HCT116 (cell line): ENCODE data around the gene ARHGAP21.

Experiments used
- CEBPB ChIP-seq: IDR thresholded peaks from 2 replicates; pipeline ENCODE4 v1.6.1; 2012; ENCODE audit warnings: low read depth
- CTCF ChIP-seq, 3 experiments: fragments of 200-600 bp in 1 of 3; sonication (generic) in 1 of 3; IDR thresholded peaks in 2 of 3; conservative IDR thresholded peaks in 1 of 3; 2 replicates each; pipeline ENCODE4 v1.5.1; 2012 to 2017; ENCODE audit warnings: low read depth in 2 of 3, low read length in 2 of 3, antibody characterized with exemption in 1 of 3, borderline replicate concordance in 1 of 3, control low read depth in 1 of 3, mild to moderate bottlenecking in 1 of 3, mixed read lengths in 1 of 3, mixed run types in 1 of 3, moderate library complexity in 1 of 3; ENCODE audit not compliant: insufficient read depth in 1 of 3
- EZH2phosphoT487 ChIP-seq: fragments of 200-600 bp; IDR thresholded peaks from 2 replicates; pipeline ENCODE4 v1.6.1; 2018; ENCODE audit warnings: antibody characterized with exemption, borderline replicate concordance
- JUND ChIP-seq: IDR thresholded peaks from 2 replicates; pipeline ENCODE4 v1.6.1; 2012
- MAX ChIP-seq: IDR thresholded peaks from 2 replicates; pipeline ENCODE4 v1.6.1; 2012
- POLR2A ChIP-seq: IDR thresholded peaks from 2 replicates; pipeline ENCODE4 v1.7.0; 2011; ENCODE audit warnings: borderline replicate concordance; ENCODE audit not compliant: insufficient read depth, insufficient read length; ENCODE audit errors: extremely low read depth
- POLR2AphosphoS5 ChIP-seq: IDR thresholded peaks from 2 replicates; pipeline ENCODE4 v1.6.1; 2011; ENCODE audit warnings: mild to moderate bottlenecking, low read depth, low read length, moderate library complexity
- REST ChIP-seq: IDR thresholded peaks from 2 replicates; pipeline ENCODE4 v1.6.1; 2012; ENCODE audit warnings: low read depth
- SIN3A ChIP-seq: IDR thresholded peaks from 2 replicates; pipeline ENCODE4 v1.6.1; 2012; ENCODE audit warnings: low read depth
- SP1 ChIP-seq: IDR thresholded peaks from 2 replicates; pipeline ENCODE4 v1.6.1; 2012; ENCODE audit warnings: low read depth
- SRF ChIP-seq: IDR thresholded peaks from 2 replicates; pipeline ENCODE4 v1.6.1; 2012; ENCODE audit warnings: low read depth
- YY1 ChIP-seq: IDR thresholded peaks from 2 replicates; pipeline ENCODE4 v1.6.1; 2011; ENCODE audit warnings: low read length, low read depth, moderate library complexity, mild to moderate bottlenecking; ENCODE audit not compliant: insufficient replicate concordance; ENCODE audit errors: extremely low read depth

- TF ChIP-seq POLR2A (no peak), JUND (no peak), CTCF (IDR thresholded peaks at IDR 0.05 in 2 of 3, conservative IDR thresholded peaks at IDR 0.05 in 1 of 3; ENCODE audit: borderline replicate concordance in 1 of 3, insufficient read depth in 1 of 3, low read depth in 2 of 3, low read length in 2 of 3) (no peak), SP1 (no peak), POLR2AphosphoS5 (no peak), MAX (no peak), YY1 (no peak), CEBPB (no peak), EZH2phosphoT487 (no peak), SIN3A (no peak), REST (no peak), SRF (no peak)
These were observed 2.9 kb upstream of the ARHGAP21 start for GRCh38 chr10:24726626-24727025.
